PC-3 (cell line): ENCODE data around the gene MLLT11. TPM values are rescaled to one million over a fixed set of nuclear protein-coding genes. Genes with fewer than 3 reads are reported as not detected.

ENCODE experiments used
- ATAC-seq: fragments of 200-7000 bp; cut with Tn5 transposase; 2 replicates; pipeline ENCODE4 v1.9.1; 2020; ENCODE audit warnings: mild to moderate bottlenecking, moderate library complexity
- BruUV-seq: library from RNA; stranded (reverse); fragments of 400-500 nt; replicated peaks from 2 replicates; lab custom pipeline; 2021; lab: Mats Ljungman, UMichigan
- CTCF ChIA-PET: fragments of 300-600 bp; sonication (Branson Sonifier 250); formaldehyde crosslinking; loops from one replicate; lab custom pipeline; 2022; ENCODE audit warnings: antibody characterized with exemption; lab: Charles Lee
- POLR2A ChIA-PET: fragments of 300-600 bp; sonication (Branson Sonifier 250); formaldehyde crosslinking; loops from one replicate; lab custom pipeline; 2022; ENCODE audit warnings: antibody characterized with exemption; ENCODE audit not compliant: unreplicated experiment; lab: Charles Lee
- DNase-seq: peaks from one replicate; pipeline ENCODE4 v3.0.0-alpha.2; 2015
- H2AFZ ChIP-seq: fragments of 300-600 bp; sonication (generic); 2 replicates; pipeline ENCODE4 v1.6.0; 2016; ENCODE audit warnings: antibody characterized with exemption, low read length
- H3F3A ChIP-seq: fragments of 300-600 bp; sonication (generic); one replicate; pipeline ENCODE4 v1.6.0; 2017; ENCODE audit warnings: antibody characterized with exemption, low read length, control low read depth, mild to moderate bottlenecking; ENCODE audit not compliant: unreplicated experiment
- H3K27ac ChIP-seq: fragments of 300-600 bp; sonication (generic); 2 replicates; pipeline ENCODE4 v1.5.1; 2016; ENCODE audit warnings: mild to moderate bottlenecking, low read length
- H3K27me3 ChIP-seq: fragments of 300-600 bp; sonication (generic); 2 replicates; pipeline ENCODE4 v1.6.1; 2016; ENCODE audit warnings: low read length, mixed read lengths
- H3K36me3 ChIP-seq: fragments of 300-600 bp; sonication (generic); 2 replicates; pipeline ENCODE4 v1.6.1; 2016; ENCODE audit warnings: low read depth, mixed run types, low read length, mixed read lengths
- H3K4me1 ChIP-seq: fragments of 300-600 bp; sonication (generic); 2 replicates; pipeline ENCODE4 v1.5.1; 2016; ENCODE audit warnings: low read length; ENCODE audit not compliant: insufficient read depth
- H3K4me2 ChIP-seq: fragments of 300-600 bp; sonication (generic); 2 replicates; pipeline ENCODE4 v1.6.0; 2016; ENCODE audit warnings: low read length
- H3K4me3 ChIP-seq: fragments of 300-600 bp; sonication (generic); 2 replicates; pipeline ENCODE4 v1.5.1; 2016; ENCODE audit warnings: mild to moderate bottlenecking, low read length, mixed read lengths
- H3K79me2 ChIP-seq: fragments of 300-600 bp; sonication (generic); 2 replicates; pipeline ENCODE4 v1.6.1; 2017; ENCODE audit warnings: low read length, mixed read lengths
- H3K9ac ChIP-seq: fragments of 300-600 bp; sonication (generic); 2 replicates; pipeline ENCODE4 v1.6.0; 2016; ENCODE audit warnings: mild to moderate bottlenecking, low read length
- H3K9me2 ChIP-seq: fragments of 300-600 bp; sonication (generic); replicated peaks from 2 replicates; pipeline ENCODE4 v1.6.1; 2016; ENCODE audit warnings: mixed run types, low read length, mixed read lengths
- H3K9me3 ChIP-seq: fragments of 300-600 bp; sonication (generic); 2 replicates; pipeline ENCODE4 v1.6.1; 2016; ENCODE audit warnings: low read length, mixed read lengths
- H4K20me1 ChIP-seq: fragments of 300-600 bp; sonication (generic); 2 replicates; pipeline ENCODE4 v1.6.1; 2016; ENCODE audit warnings: low read length, mixed read lengths
- EZH2 ChIP-seq: fragments of 300-600 bp; sonication (generic); IDR thresholded peaks from one replicate; pipeline ENCODE4 v1.6.1; 2017; ENCODE audit warnings: antibody characterized with exemption, mild to moderate bottlenecking, low read length; ENCODE audit not compliant: unreplicated experiment
- EZH2phosphoT487 ChIP-seq: fragments of 300-600 bp; sonication (generic); IDR thresholded peaks from 2 replicates; pipeline ENCODE4 v1.6.1; 2018; ENCODE audit warnings: mild to moderate bottlenecking, antibody characterized with exemption, low read length, borderline replicate concordance
- intact Hi-C: fragments of 100-400 bp; cut with micrococcal nuclease; formaldehyde crosslinking; loops from 2 replicates; pipeline ENCODE4 v1.9.0; 2023
- total RNA-seq: library from RNA; depleted of rRNA; stranded (reverse); fragments of >200 nt; gene quantifications from 2 replicates; pipeline ENCODE4 v1.2.3, GENCODE V29; 2014
- TF ChIP-seq, protein P1 (sequence below): fragments of 300-600 bp; sonication (generic); conservative IDR thresholded peaks from 2 replicates; pipeline ENCODE4 v1.5.1; 2017; ENCODE audit warnings: antibody characterized with exemption, low read depth, mild to moderate bottlenecking, low read length

Gene MLLT11
- total RNA-seq, 1 experiment from 2014 or later, result 14.1 TPM

GRCh38 chr1:151098126-151098525, 37.9 kb downstream of the MLLT11 start:
- Histone ChIP-seq H4K20me1 (no peaks in the 10 kb centered on the region), H3K4me1 (peaks cover 3% of the 10 kb centered on the region; the same call in 1 of the 2 replicates), H3K27me3 (no peaks in the 10 kb centered on the region), H3F3A (no peaks in the 10 kb centered on the region), H3K4me3 (no peak overlapping the region), H3K36me3 (no peaks in the 10 kb centered on the region), H3K9me2 (no peaks in the 10 kb centered on the region), H3K27ac (no peak overlapping the region), H3K9me3 (no peaks in the 10 kb centered on the region), H3K79me2 (no peaks in the 10 kb centered on the region), H3K9ac (no peak overlapping the region), H3K4me2 (no peak overlapping the region), H2AFZ (no peak overlapping the region)
- no TSS peak for BruUV-seq
- no peak for ATAC-seq
- intact Hi-C loops, result no loop called here
- POLR2A ChIA-PET, result no interaction called here
- no peak for DNase-seq
- TF ChIP-seq EZH2 (no peak), EZH2phosphoT487 (no peak)
- CTCF ChIA-PET, result no interaction called here

DNA sequence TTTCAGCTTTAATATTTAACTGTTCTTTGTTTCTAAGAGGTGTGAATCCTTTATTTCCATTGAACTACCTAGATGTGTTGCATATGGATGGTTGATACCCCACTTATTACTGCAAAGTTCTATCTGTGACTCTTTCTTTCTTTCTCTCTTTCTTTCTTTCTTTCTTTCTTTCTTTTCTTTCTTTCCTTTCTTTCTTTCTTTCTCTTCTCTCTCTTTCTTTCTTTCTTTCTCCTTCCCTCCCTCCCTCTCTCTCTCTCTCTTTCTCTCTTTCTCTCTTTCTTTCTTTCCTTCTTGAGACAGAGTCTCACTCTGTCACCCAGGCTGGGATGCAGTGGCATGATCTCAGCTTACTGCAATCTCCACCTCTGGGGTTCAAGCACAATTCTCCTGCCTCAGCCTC, 44.4 kb downstream of the MLLT11 start:
- Histone ChIP-seq H3K4me3 (no peak overlapping the region), H3F3A (no peaks in the 10 kb centered on the region), H3K79me2 (no peaks in the 10 kb centered on the region), H3K9me3 (no peaks in the 10 kb centered on the region), H4K20me1 (no peaks in the 10 kb centered on the region), H3K36me3 (no peaks in the 10 kb centered on the region), H3K27me3 (no peaks in the 10 kb centered on the region), H3K4me2 (no peak overlapping the region), H3K9ac (no peak overlapping the region), H3K4me1 (no peaks in the 10 kb centered on the region), H2AFZ (no peak overlapping the region), H3K27ac (no peak overlapping the region), H3K9me2 (no peaks in the 10 kb centered on the region)
- TF ChIP-seq, protein P1, sequence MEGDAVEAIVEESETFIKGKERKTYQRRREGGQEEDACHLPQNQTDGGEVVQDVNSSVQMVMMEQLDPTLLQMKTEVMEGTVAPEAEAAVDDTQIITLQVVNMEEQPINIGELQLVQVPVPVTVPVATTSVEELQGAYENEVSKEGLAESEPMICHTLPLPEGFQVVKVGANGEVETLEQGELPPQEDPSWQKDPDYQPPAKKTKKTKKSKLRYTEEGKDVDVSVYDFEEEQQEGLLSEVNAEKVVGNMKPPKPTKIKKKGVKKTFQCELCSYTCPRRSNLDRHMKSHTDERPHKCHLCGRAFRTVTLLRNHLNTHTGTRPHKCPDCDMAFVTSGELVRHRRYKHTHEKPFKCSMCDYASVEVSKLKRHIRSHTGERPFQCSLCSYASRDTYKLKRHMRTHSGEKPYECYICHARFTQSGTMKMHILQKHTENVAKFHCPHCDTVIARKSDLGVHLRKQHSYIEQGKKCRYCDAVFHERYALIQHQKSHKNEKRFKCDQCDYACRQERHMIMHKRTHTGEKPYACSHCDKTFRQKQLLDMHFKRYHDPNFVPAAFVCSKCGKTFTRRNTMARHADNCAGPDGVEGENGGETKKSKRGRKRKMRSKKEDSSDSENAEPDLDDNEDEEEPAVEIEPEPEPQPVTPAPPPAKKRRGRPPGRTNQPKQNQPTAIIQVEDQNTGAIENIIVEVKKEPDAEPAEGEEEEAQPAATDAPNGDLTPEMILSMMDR, result no peak
- TF ChIP-seq EZH2 (no peak), EZH2phosphoT487 (no peak)
- intact Hi-C loops, result loop anchor here (5.0 kb wide), 1 partner anchor 43 kb away; the partner anchor contains the start of gene SEMA6C
- CTCF ChIA-PET, result interaction anchor here (0.7 kb wide), 1 partner anchor 142 kb away, joined by 4 read pairs; no protein-coding TSS in a partner anchor
- no TSS peak for BruUV-seq
- ATAC-seq, result no peak
- no peak for DNase-seq
- POLR2A ChIA-PET, result no interaction called here

GRCh38 chr1:151106894-151107293, 46.7 kb downstream of the MLLT11 start:
- Histone ChIP-seq H3K4me1 (no peaks in the 10 kb centered on the region), H3K4me2 (no peak overlapping the region), H3K27ac (no peak overlapping the region), H3K36me3 (no peaks in the 10 kb centered on the region), H4K20me1 (no peaks in the 10 kb centered on the region), H3K9me2 (no peaks in the 10 kb centered on the region), H3K9me3 (no peaks in the 10 kb centered on the region), H3F3A (no peaks in the 10 kb centered on the region), H3K4me3 (no peak overlapping the region), H2AFZ (no peak overlapping the region), H3K79me2 (no peaks in the 10 kb centered on the region), H3K9ac (no peak overlapping the region), H3K27me3 (no peaks in the 10 kb centered on the region)
- ChIA-PET POLR2A (interaction anchor here (0.7 kb wide), 1 partner anchor 8 kb away, joined by 3 read pairs; no protein-coding TSS in a partner anchor), CTCF (no interaction called here)
- BruUV-seq, result no TSS peak
- ATAC-seq (peak; percentile 66), DNase-seq (peak; percentile 29)
- intact Hi-C loops, result no loop called here
- TF ChIP-seq, protein P1, result no peak
- TF ChIP-seq EZH2phosphoT487, result no peak
- no peak for TF ChIP-seq EZH2
